ENCODE results near the gene AKR1B15. TPM values are rescaled to one million over a fixed set of nuclear protein-coding genes. Genes with fewer than 3 reads are reported as not detected.

Gene AKR1B15
- total and polyA plus RNA-seq, 2 experiments from 2014 or later, result not detected

GRCh38 chr7:134618756-134619530 lies 70.0 kb downstream of the AKR1B15 start (continued):
- TF ChIP-seq ZNF462 (CRISPR knock-in tag; IDR thresholded peaks at IDR 0.05), result no peak
- no peak for TF ChIP-seq CREB1 (CRISPR knock-in tag; IDR thresholded peaks at IDR 0.05; ENCODE audit: low read depth)
- TF ChIP-seq ZNF114 (CRISPR knock-in tag; IDR thresholded peaks at IDR 0.05), result no peak
- no peak for TF ChIP-seq ETS1 (IDR thresholded peaks at IDR 0.05)
- no peak for TF ChIP-seq EZH2phosphoT487 (IDR thresholded peaks at IDR 0.05; ENCODE audit: unreplicated experiment)
- no peak for TF ChIP-seq CTCF (conservative IDR thresholded peaks at IDR 0.05; ENCODE audit: low read depth in 2 of 2)
- no peak for TF ChIP-seq STAT1 (IDR thresholded peaks at IDR 0.05; ENCODE audit: unreplicated experiment)
- no peak for TF ChIP-seq NANOG (IDR thresholded peaks at IDR 0.05; ENCODE audit: borderline replicate concordance)
- TF ChIP-seq JUNB (IDR thresholded peaks at IDR 0.05; ENCODE audit: unreplicated experiment), result no peak
- no peak for TF ChIP-seq ZNF331 (CRISPR knock-in tag; IDR thresholded peaks at IDR 0.05; ENCODE audit: low read depth)
